Measurements from ENCODE around the gene ABHD12.
"Not testable (repeated sequence)": the region's sequence is repeated elsewhere in the genome, so short reads cannot be mapped to it uniquely, and the experiment has no call there.

Gene ABHD12

GRCh38 chr20:25353747-25354705, 36.6 kb downstream of the ABHD12 start:
- DNase-seq (ENCODE audit: low read depth in 2 of 2), result no peak

GRCh38 chr20:25353353-25353746, 37.3 kb downstream of the ABHD12 start:
- DNase-seq (ENCODE audit: low read depth in 2 of 2), result no peak

GRCh38 chr20:25352746-25353145, 37.9 kb downstream of the ABHD12 start:
- no peak for DNase-seq (ENCODE audit: low read depth in 2 of 2)

GRCh38 chr20:25351024-25351360, 39.6 kb downstream of the ABHD12 start:
- DNase-seq (ENCODE audit: low read depth in 2 of 2), result no peak

GRCh38 chr20:25346349-25346748, 44.3 kb downstream of the ABHD12 start:
- no peak for DNase-seq (ENCODE audit: low read depth in 2 of 2)

- DNase-seq (ENCODE audit: low read depth in 2 of 2), result no peak
These were observed 44.9 kb downstream of the ABHD12 start for GRCh38 chr20:25345721-25346120.

- no peak for DNase-seq (ENCODE audit: low read depth in 2 of 2)
These were observed 46.0 kb downstream of the ABHD12 start for GRCh38 chr20:25344634-25345033.

- DNase-seq (ENCODE audit: low read depth in 2 of 2), result no peak
These were observed 48.6 kb downstream of the ABHD12 start for GRCh38 chr20:25341716-25342680.

GRCh38 chr20:25340380-25340779, 50.3 kb downstream of the ABHD12 start:
- DNase-seq (ENCODE audit: low read depth in 2 of 2), result no peak

GRCh38 chr20:25339608-25340007, 51.0 kb downstream of the ABHD12 start:
- DNase-seq (ENCODE audit: low read depth in 2 of 2), result no peak

GRCh38 chr20:25338112-25339023, 52.3 kb downstream of the ABHD12 start:
- no peak for DNase-seq (ENCODE audit: low read depth in 2 of 2)

GRCh38 chr20:25336561-25337422, 53.8 kb downstream of the ABHD12 start:
- no peak for DNase-seq (ENCODE audit: low read depth in 2 of 2)

GRCh38 chr20:25334972-25335371, 55.7 kb downstream of the ABHD12 start:
- not testable (repeated sequence) for DNase-seq (ENCODE audit: low read depth in 2 of 2)

- DNase-seq (ENCODE audit: low read depth in 2 of 2), result no peak
These were observed 61.6 kb downstream of the ABHD12 start for GRCh38 chr20:25328954-25329498.

GRCh38 chr20:25327521-25328235, 63.0 kb downstream of the ABHD12 start:
- DNase-seq (ENCODE audit: low read depth in 2 of 2), result no peak

- no peak for DNase-seq (ENCODE audit: low read depth in 2 of 2)
These were observed 64.6 kb downstream of the ABHD12 start for GRCh38 chr20:25325997-25326396.

GRCh38 chr20:25325073-25325472, 65.6 kb downstream of the ABHD12 start:
- no peak for DNase-seq (ENCODE audit: low read depth in 2 of 2)

GRCh38 chr20:25324412-25324811, 66.2 kb downstream of the ABHD12 start:
- DNase-seq (ENCODE audit: low read depth in 2 of 2), result no peak

GRCh38 chr20:25323496-25324246, 67.0 kb downstream of the ABHD12 start:
- DNase-seq (ENCODE audit: low read depth in 2 of 2), result no peak
